Esophagus squamous epithelium (tissue), 5 donors: ENCODE measurements around the gene DYNAP. TPM values are rescaled to one million over a fixed set of nuclear protein-coding genes. Genes with fewer than 3 reads are reported as not detected.

Source experiments
- DNase-seq: peaks from one replicate; lab custom pipeline; 2025; lab: John Stamatoyannopoulos, UW
- H3K27ac ChIP-seq, 4 donors: fragments of 200-600 bp; sonication (generic); one replicate each; pipeline ENCODE4 v1.5.1; 2016 to 2019; ENCODE audit warnings: mild to moderate bottlenecking in 1 of 4
- H3K27me3 ChIP-seq, 4 donors: fragments of 200-600 bp; sonication (generic); 1 replicate in 3 of 4; 2 replicates in 1 of 4; pipeline versions ENCODE4 v1.5.1 to v1.6.0; 2017 to 2021; ENCODE audit warnings: antibody characterized with exemption in 1 of 4
- H3K36me3 ChIP-seq, 3 donors: fragments of 200-600 bp; sonication (generic); one replicate each; pipeline ENCODE4 v1.5.1; 2016 to 2019
- H3K4me1 ChIP-seq, 3 donors: fragments of 200-600 bp; sonication (generic); one replicate each; pipeline ENCODE4 v1.5.1; 2017 to 2019
- H3K4me3 ChIP-seq, 4 donors: fragments of 200-600 bp; sonication (generic); 1 replicate in 3 of 4; 2 replicates in 1 of 4; pipeline ENCODE4 v1.5.1; 2016 to 2019; ENCODE audit warnings: mild to moderate bottlenecking in 2 of 4, moderate library complexity in 1 of 4
- H3K9me3 ChIP-seq, 3 donors: fragments of 200-600 bp; sonication (generic); one replicate each; pipeline ENCODE4 v1.5.1; 2016 to 2019
- POLR2A ChIP-seq, 4 donors: fragments of 450-650 bp; IDR thresholded peaks; one replicate each; pipeline ENCODE4 v1.6.1; 2017; ENCODE audit warnings: antibody characterized with exemption in 4 of 4, mild to moderate bottlenecking in 4 of 4, moderate library complexity in 3 of 4
- WGBS, 2 donors: methylation state at CpG; one replicate each; pipeline ENCODE4 v1.1.5; 2018; 5-methylcytosine and 5-hydroxymethylcytosine counted together
- intact Hi-C: fragments of 100-400 bp; cut with DNase I; formaldehyde crosslinking; loops from one replicate; pipeline ENCODE4 v1.15.0; 2022
- total RNA-seq, 4 donors: library from RNA; depleted of rRNA; stranded (reverse); fragments of >200 nt; gene quantifications; one replicate each; pipeline ENCODE4 v1.1.0, GENCODE V29; 2016
- TF ChIP-seq, protein P1 (sequence below), 6 experiments: fragments of 450-650 bp in 4 of 6; fragments of 200-600 bp in 2 of 6; sonication (generic) in 2 of 6; IDR thresholded peaks; one replicate each; pipeline ENCODE4 v1.5.1; 2016 to 2019; ENCODE audit warnings: antibody characterized with exemption in 6 of 6, mild to moderate bottlenecking in 4 of 6, moderate library complexity in 4 of 6
- donor health status: DM: yes; HTN: yes; CAD: no.

The DYNAP gene, protein sequence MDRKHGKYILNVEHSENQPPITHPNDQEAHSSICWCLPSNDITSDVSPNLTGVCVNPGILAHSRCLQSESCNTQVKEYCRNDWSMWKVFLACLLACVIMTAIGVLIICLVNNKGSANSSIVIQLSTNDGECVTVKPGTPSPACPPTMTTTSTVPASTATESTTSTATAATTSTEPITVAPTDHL
- total RNA-seq: 10 to 100 TPM in 2 of 4 donors, 1 to 10 TPM in 2; 5.2 to 38.5 (median 15.6) TPM

DNA sequence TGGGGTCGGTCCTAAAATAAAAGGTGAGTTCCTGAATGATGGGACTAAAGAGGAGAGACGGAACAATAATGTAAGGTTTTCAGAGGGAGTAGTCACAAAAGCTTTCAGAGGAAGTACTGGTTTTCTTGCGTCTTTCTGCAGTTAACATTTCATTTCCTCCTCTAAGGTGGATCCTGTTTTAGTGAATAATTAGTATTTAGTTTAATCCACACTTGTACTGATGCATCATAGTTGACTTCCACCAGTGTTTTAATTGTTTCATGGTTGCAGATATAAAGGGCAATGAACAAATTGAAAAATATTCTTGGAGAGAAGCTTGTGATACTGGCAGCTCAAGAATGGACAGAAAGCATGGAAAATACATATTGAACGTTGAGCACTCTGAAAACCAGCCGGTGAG is at the start of gene DYNAP:
Gene DYNAP, plus strand, starts transcription at position 301 of the 400 bp plus-strand sequence. Its CDS starts 38 bp downstream, at position 339.
- TF ChIP-seq, protein P1, sequence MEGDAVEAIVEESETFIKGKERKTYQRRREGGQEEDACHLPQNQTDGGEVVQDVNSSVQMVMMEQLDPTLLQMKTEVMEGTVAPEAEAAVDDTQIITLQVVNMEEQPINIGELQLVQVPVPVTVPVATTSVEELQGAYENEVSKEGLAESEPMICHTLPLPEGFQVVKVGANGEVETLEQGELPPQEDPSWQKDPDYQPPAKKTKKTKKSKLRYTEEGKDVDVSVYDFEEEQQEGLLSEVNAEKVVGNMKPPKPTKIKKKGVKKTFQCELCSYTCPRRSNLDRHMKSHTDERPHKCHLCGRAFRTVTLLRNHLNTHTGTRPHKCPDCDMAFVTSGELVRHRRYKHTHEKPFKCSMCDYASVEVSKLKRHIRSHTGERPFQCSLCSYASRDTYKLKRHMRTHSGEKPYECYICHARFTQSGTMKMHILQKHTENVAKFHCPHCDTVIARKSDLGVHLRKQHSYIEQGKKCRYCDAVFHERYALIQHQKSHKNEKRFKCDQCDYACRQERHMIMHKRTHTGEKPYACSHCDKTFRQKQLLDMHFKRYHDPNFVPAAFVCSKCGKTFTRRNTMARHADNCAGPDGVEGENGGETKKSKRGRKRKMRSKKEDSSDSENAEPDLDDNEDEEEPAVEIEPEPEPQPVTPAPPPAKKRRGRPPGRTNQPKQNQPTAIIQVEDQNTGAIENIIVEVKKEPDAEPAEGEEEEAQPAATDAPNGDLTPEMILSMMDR (IDR thresholded peaks at IDR 0.05): no peak
- no peak for TF ChIP-seq POLR2A (IDR thresholded peaks at IDR 0.05)
- Histone ChIP-seq H3K4me3 (no peak within 1 kb of the TSS), H3K27me3 (no peaks in the 10 kb centered on the region), H3K9me3 (no peaks in the 10 kb centered on the region), H3K36me3 (no peaks in the 10 kb centered on the region), H3K4me1 (peaks cover 0 to 11% (median 0%) of the 10 kb centered on the region in 3 donors), H3K27ac (peak within 1 kb of the TSS in 1 of 4 donors; percentile 2)
- WGBS, 2 donors: 66 to 71% methylated on average over 5 of the region's 5 CpGs
- no peak for DNase-seq
- intact Hi-C loops: no loop called here

DNA sequence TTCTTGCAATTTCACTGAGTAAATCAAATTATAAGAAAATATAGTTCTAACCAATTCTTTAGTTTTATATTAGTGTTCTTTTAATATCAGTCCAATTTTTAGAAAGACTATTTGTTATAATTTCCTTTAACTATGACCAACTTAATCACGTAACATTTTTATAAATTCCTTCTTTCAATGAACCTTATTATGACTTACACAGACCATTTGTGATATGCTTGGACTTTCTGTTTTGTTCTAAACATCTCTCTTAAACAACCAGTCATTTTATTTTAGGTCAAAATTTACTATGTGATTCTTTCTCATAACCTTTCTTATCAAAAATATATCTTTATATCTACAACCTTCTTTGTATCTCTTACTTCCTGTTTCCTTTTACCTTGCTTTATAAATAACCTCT is 39.5 kb upstream of the DYNAP start:
- DNase-seq: no peak
- H3K27ac ChIP-seq: no peak overlapping the region
- no peaks in the 10 kb centered on the region for H3K9me3 ChIP-seq
- H3K4me3 ChIP-seq: no peak overlapping the region
- H3K27me3 ChIP-seq: no peaks in the 10 kb centered on the region
- intact Hi-C loops: loop anchor here (10.0 kb wide), 1 partner anchor 93 kb away; no protein-coding TSS in a partner anchor
- WGBS, 2 donors: 91 to 92% methylated on average over 1 of the region's 1 CpG
- TF ChIP-seq, protein P1 (IDR thresholded peaks at IDR 0.05): no peak
- no peak for TF ChIP-seq POLR2A (IDR thresholded peaks at IDR 0.05)
- no peaks in the 10 kb centered on the region for H3K4me1 ChIP-seq
- no peaks in the 10 kb centered on the region for H3K36me3 ChIP-seq

DNA sequence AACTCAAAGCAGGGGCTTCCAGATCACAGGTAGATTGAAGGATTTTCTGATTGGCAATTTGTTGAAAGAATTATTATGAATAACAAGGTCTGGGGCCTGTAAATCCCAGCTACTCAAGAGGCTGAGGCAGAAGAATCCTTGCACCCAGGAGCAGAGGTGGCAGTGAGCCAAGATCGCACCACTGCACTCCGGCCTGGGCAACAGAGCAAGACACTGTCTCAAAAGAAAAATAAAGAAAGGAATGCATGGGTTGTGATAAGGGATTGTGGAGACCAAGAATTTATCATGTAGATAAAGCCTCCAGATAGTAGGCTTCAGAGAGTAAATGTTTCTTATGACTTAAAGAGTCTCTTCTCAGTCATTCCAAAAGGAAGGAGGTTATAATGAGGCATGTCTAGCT is 35.8 kb upstream of the DYNAP start:
- Histone ChIP-seq H3K4me1 (no peaks in the 10 kb centered on the region), H3K9me3 (no peaks in the 10 kb centered on the region), H3K36me3 (no peaks in the 10 kb centered on the region), H3K27ac (no peak overlapping the region), H3K4me3 (no peak overlapping the region), H3K27me3 (no peaks in the 10 kb centered on the region)
- DNase-seq: no peak
- WGBS, 2 donors: 58 to 83% methylated on average over 2 of the region's 2 CpGs
- TF ChIP-seq POLR2A (IDR thresholded peaks at IDR 0.05): no peak
- TF ChIP-seq, protein P1 (IDR thresholded peaks at IDR 0.05): no peak
- intact Hi-C loops: loop anchor here (10.0 kb wide), 1 partner anchor 90 kb away; no protein-coding TSS in a partner anchor

DNA sequence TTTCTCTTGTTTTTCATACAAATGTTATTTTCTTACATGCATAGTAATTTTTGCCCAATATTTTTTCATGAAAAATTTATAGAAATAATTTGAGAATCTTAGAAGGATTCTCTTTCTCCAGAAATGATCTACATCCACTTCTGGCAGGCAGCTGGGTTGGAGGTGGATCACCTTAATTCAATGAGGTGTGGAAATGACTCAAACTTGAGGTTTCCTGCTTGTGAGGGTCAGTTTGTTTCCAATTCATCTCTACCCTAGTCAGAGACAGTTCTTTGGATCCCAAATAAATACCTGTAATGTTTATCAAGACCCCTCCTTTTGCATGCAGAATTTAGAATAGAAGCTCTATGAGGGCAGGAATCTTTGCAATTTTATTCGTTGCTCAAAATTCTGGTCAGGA is 35.0 kb upstream of the DYNAP start:
- no peaks in the 10 kb centered on the region for H3K4me1 ChIP-seq
- no peak overlapping the region for H3K27ac ChIP-seq
- no peaks in the 10 kb centered on the region for H3K27me3 ChIP-seq
- 67 to 83% methylated on average over 1 of the region's 1 CpG for WGBS, 2 donors
- H3K36me3 ChIP-seq: no peaks in the 10 kb centered on the region
- H3K9me3 ChIP-seq: no peaks in the 10 kb centered on the region
- intact Hi-C loops: loop anchor here (10.0 kb wide), 1 partner anchor 89 kb away; no protein-coding TSS in a partner anchor
- H3K4me3 ChIP-seq: no peak overlapping the region
- TF ChIP-seq, protein P1 (IDR thresholded peaks at IDR 0.05): no peak
- no peak for TF ChIP-seq POLR2A (IDR thresholded peaks at IDR 0.05)
- DNase-seq: no peak

DNA sequence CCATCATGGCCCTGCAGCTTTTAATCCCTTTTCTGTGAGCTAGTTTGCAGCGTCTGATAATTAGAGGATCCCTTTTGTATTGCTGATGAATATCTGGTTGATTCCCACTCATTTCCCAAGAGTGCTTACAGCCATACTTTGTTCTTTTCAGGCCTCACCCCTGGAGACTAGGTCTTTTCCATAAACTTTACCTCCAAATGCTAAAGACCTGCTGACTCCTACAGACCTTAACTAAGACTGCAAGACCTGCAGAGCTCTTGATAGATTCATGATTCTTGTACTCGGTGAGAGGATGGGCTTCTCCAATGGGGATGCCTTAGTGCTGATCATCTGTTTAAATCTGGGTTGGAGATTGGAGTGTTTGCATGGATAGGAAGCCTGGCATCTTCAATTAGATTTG is 33.1 kb upstream of the DYNAP start:
- WGBS, 2 donors: 61 to 82% methylated on average over 2 of the region's 2 CpGs

More for the DNA sequence above, 33.1 kb upstream of the DYNAP start:
- no peaks in the 10 kb centered on the region for H3K9me3 ChIP-seq
- no peak overlapping the region for H3K4me3 ChIP-seq
- H3K4me1 ChIP-seq: no peaks in the 10 kb centered on the region
- H3K27me3 ChIP-seq: no peaks in the 10 kb centered on the region
- no peak overlapping the region for H3K27ac ChIP-seq
- intact Hi-C loops: loop anchor here (10.0 kb wide), 1 partner anchor 87 kb away; no protein-coding TSS in a partner anchor
- TF ChIP-seq, protein P1 (IDR thresholded peaks at IDR 0.05): no peak
- no peak for TF ChIP-seq POLR2A (IDR thresholded peaks at IDR 0.05)
- no peaks in the 10 kb centered on the region for H3K36me3 ChIP-seq
- no peak for DNase-seq
